Measurements from ENCODE around the gene POLL.

POLL gene

GRCh38 chr10:101575580-101576210 is 12.4 kb downstream of the POLL start:
- FAIRE-seq (peak; percentile 48), DNase-seq (ENCODE audit: insufficient read length, low spot score) (no peak)
- no peak for TF ChIP-seq POU2F2 (IDR thresholded peaks at IDR 0.05; ENCODE audit: low read depth, low read length)
- TF ChIP-seq POLR2AphosphoS5 (IDR thresholded peaks at IDR 0.05; ENCODE audit: low read depth, low read length), result no peak
- no peak for TF ChIP-seq POLR2A (IDR thresholded peaks at IDR 0.05; ENCODE audit: low read depth, low read length)
- TF ChIP-seq SPI1 (IDR thresholded peaks at IDR 0.05; ENCODE audit: low read depth, low read length), result no peak
- TF ChIP-seq TAF1 (IDR thresholded peaks at IDR 0.05; ENCODE audit: low read depth, low read length), result no peak
- no peak for TF ChIP-seq PAX5 (IDR thresholded peaks at IDR 0.05; ENCODE audit: insufficient read depth, low read length, severe bottlenecking)

GRCh38 chr10:101575091-101575490 is 13.0 kb downstream of the POLL start:
- DNase-seq (ENCODE audit: insufficient read length, low spot score) (no peak), FAIRE-seq (no peak)
- no peak for TF ChIP-seq POU2F2 (IDR thresholded peaks at IDR 0.05; ENCODE audit: low read depth, low read length)
- no peak for TF ChIP-seq POLR2A (IDR thresholded peaks at IDR 0.05; ENCODE audit: low read depth, low read length)
- no peak for TF ChIP-seq TAF1 (IDR thresholded peaks at IDR 0.05; ENCODE audit: low read depth, low read length)
- no peak for TF ChIP-seq POLR2AphosphoS5 (IDR thresholded peaks at IDR 0.05; ENCODE audit: low read depth, low read length)
- no peak for TF ChIP-seq PAX5 (IDR thresholded peaks at IDR 0.05; ENCODE audit: insufficient read depth, low read length, severe bottlenecking)
- TF ChIP-seq SPI1 (IDR thresholded peaks at IDR 0.05; ENCODE audit: low read depth, low read length), result no peak

DNA sequence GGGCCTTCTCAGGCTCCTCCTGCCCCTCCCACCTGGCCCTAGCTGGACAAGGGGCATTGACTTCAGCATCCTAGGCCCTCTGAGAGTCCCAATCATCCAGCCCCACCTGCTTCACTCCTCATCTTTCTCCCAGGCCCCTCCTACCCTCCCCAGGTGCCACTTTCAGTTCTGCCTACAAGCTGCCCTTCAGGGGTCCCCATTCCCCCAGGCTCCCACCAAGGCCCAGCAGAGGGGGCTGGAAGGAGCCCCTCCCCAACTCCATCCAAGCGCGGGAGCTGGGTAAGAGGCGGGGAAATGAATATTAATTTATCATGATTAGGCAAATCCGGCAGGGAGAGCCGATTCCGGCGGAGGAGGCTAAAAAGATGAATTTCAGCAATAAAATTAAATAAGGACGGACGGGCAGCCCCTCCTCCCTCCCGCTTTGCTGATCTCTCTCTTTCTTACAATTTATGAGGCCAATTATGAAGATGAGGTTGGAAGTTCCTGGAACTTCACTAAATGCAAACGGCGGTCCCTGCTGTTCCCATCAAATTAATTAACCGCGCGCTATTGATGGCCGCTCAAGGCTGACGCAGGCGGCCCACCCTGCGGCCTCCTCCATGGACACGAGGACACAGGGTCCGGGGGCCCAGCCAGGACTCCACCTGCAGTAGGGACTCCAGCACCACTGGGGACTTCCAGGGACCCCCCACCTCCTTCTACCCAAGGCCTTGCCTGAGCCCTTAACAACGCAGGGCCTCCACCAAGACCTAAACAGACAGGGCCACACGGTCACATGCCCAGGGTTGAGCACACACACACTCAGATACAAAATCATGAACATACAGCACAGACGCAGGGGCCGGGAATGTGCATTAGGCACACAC is 13.9 kb downstream of the POLL start:
- DNase-seq (ENCODE audit: insufficient read length, low spot score), result no peak
- TF ChIP-seq PAX5 (IDR thresholded peaks at IDR 0.05; ENCODE audit: insufficient read depth, low read length, severe bottlenecking) (no peak), POLR2A (IDR thresholded peaks at IDR 0.05; ENCODE audit: low read depth, low read length) (no peak), POU2F2 (IDR thresholded peaks at IDR 0.05; ENCODE audit: low read depth, low read length) (no peak), SPI1 (IDR thresholded peaks at IDR 0.05; ENCODE audit: low read depth, low read length) (no peak), TAF1 (IDR thresholded peaks at IDR 0.05; ENCODE audit: low read depth, low read length) (no peak), POLR2AphosphoS5 (IDR thresholded peaks at IDR 0.05; ENCODE audit: low read depth, low read length) (no peak)

GRCh38 chr10:101572785-101573184 is 15.3 kb downstream of the POLL start:
- DNase-seq (ENCODE audit: insufficient read length, low spot score) (no peak), FAIRE-seq (no peak)
- TF ChIP-seq POU2F2 (IDR thresholded peaks at IDR 0.05; ENCODE audit: low read depth, low read length) (no peak), PAX5 (IDR thresholded peaks at IDR 0.05; ENCODE audit: insufficient read depth, low read length, severe bottlenecking) (no peak), POLR2AphosphoS5 (IDR thresholded peaks at IDR 0.05; ENCODE audit: low read depth, low read length) (no peak), SPI1 (IDR thresholded peaks at IDR 0.05; ENCODE audit: low read depth, low read length) (no peak), POLR2A (IDR thresholded peaks at IDR 0.05; ENCODE audit: low read depth, low read length) (no peak), TAF1 (IDR thresholded peaks at IDR 0.05; ENCODE audit: low read depth, low read length) (no peak)

More for the DNA sequence above, 13.9 kb downstream of the POLL start:
- FAIRE-seq, result no peak

DNA sequence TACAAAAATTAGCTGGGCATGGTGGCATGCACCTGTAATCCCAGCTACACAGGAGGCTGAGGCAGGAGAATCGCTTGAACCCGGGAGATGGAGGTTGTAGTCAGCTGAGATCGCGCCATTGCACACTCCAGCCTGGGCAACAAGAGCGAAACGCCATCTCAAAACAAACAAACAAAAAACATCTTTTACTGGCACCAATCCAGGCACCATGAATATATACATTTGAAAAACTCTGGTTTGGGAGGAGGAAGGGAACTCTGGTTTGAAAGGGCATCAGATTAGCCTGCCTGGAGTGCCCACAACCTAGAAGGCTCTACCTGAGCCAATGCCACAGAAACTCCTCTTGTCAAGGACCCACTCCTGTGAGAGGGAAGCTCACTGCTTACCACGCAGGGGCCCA is 15.9 kb downstream of the POLL start:
- FAIRE-seq (no peak), DNase-seq (ENCODE audit: insufficient read length, low spot score) (no peak)
- TF ChIP-seq POLR2A (IDR thresholded peaks at IDR 0.05; ENCODE audit: low read depth, low read length), result no peak
- no peak for TF ChIP-seq TAF1 (IDR thresholded peaks at IDR 0.05; ENCODE audit: low read depth, low read length)
- no peak for TF ChIP-seq POU2F2 (IDR thresholded peaks at IDR 0.05; ENCODE audit: low read depth, low read length)
- no peak for TF ChIP-seq PAX5 (IDR thresholded peaks at IDR 0.05; ENCODE audit: insufficient read depth, low read length, severe bottlenecking)
- no peak for TF ChIP-seq POLR2AphosphoS5 (IDR thresholded peaks at IDR 0.05; ENCODE audit: low read depth, low read length)
- TF ChIP-seq SPI1 (IDR thresholded peaks at IDR 0.05; ENCODE audit: low read depth, low read length), result no peak

GRCh38 chr10:101571271-101571925 is 16.7 kb downstream of the POLL start:
- FAIRE-seq (no peak), DNase-seq (ENCODE audit: insufficient read length, low spot score) (no peak)
- no peak for TF ChIP-seq POU2F2 (IDR thresholded peaks at IDR 0.05; ENCODE audit: low read depth, low read length)
- TF ChIP-seq SPI1 (IDR thresholded peaks at IDR 0.05; ENCODE audit: low read depth, low read length), result no peak
- TF ChIP-seq POLR2AphosphoS5 (IDR thresholded peaks at IDR 0.05; ENCODE audit: low read depth, low read length), result no peak
- TF ChIP-seq PAX5 (IDR thresholded peaks at IDR 0.05; ENCODE audit: insufficient read depth, low read length, severe bottlenecking), result no peak
- no peak for TF ChIP-seq POLR2A (IDR thresholded peaks at IDR 0.05; ENCODE audit: low read depth, low read length)
- no peak for TF ChIP-seq TAF1 (IDR thresholded peaks at IDR 0.05; ENCODE audit: low read depth, low read length)

- FAIRE-seq, result peak; percentile 55
- TF ChIP-seq POLR2AphosphoS5 (IDR thresholded peaks at IDR 0.05; ENCODE audit: low read depth, low read length) (no peak), SPI1 (IDR thresholded peaks at IDR 0.05; ENCODE audit: low read depth, low read length) (no peak), POLR2A (IDR thresholded peaks at IDR 0.05; ENCODE audit: low read depth, low read length) (no peak), PAX5 (IDR thresholded peaks at IDR 0.05; ENCODE audit: insufficient read depth, low read length, severe bottlenecking) (no peak), POU2F2 (IDR thresholded peaks at IDR 0.05; ENCODE audit: low read depth, low read length) (no peak), TAF1 (IDR thresholded peaks at IDR 0.05; ENCODE audit: low read depth, low read length) (no peak)
- DNase-seq (ENCODE audit: insufficient read length, low spot score), result peak; percentile 55
These were observed 17.4 kb downstream of the POLL start for GRCh38 chr10:101570428-101571270.

All from GM12891 (cell line).